Astrocyte of the cerebellum (primary cell): ENCODE measurements around the gene NUF2.

Experiments
- DNase-seq: peaks from one replicate; pipeline ENCODE4 v3.0.0-alpha.2; 2011; ENCODE audit warnings: low read depth
- H3K4me3 ChIP-seq: 2 replicates; pipeline ENCODE4 v1.5.1; 2011; ENCODE audit warnings: mild to moderate bottlenecking, low read depth, low read length, moderate library complexity
- CTCF ChIP-seq: IDR thresholded peaks from 2 replicates; pipeline ENCODE4 v1.5.1; 2012; ENCODE audit warnings: low read length, low read depth, moderate library complexity, mild to moderate bottlenecking; ENCODE audit errors: missing control alignments
- in situ Hi-C: cut with HindIII; loops from 2 replicates; pipeline ENCODE4 v1.10.0; 2017; ENCODE audit warnings: low sequenced_read_pairs

Gene NUF2

GRCh38 chr1:163365186-163365585, 43.4 kb downstream of the NUF2 start:
- no peak for DNase-seq
- in situ Hi-C loops = no loop called here
- no peak overlapping the region for H3K4me3 ChIP-seq
- no peak for TF ChIP-seq CTCF

GRCh38 chr1:163366555-163366954, 44.8 kb downstream of the NUF2 start:
- in situ Hi-C loops = no loop called here
- DNase-seq = no peak
- no peak overlapping the region for H3K4me3 ChIP-seq
- no peak for TF ChIP-seq CTCF

- DNase-seq = no peak
Measured at GRCh38 chr1:163367721-163368120, 46.0 kb downstream of the NUF2 start.

GRCh38 chr1:163372576-163372975, 50.8 kb downstream of the NUF2 start:
- in situ Hi-C loops = no loop called here
- DNase-seq = no peak
- H3K4me3 ChIP-seq = no peak overlapping the region
- TF ChIP-seq CTCF = no peak

More at GRCh38 chr1:163367721-163368120, 46.0 kb downstream of the NUF2 start:
- in situ Hi-C loops = no loop called here
- no peak overlapping the region for H3K4me3 ChIP-seq
- TF ChIP-seq CTCF = no peak

GRCh38 chr1:163378554-163378953, 56.8 kb downstream of the NUF2 start:
- in situ Hi-C loops = no loop called here
- no peak overlapping the region for H3K4me3 ChIP-seq
- no peak for DNase-seq
- TF ChIP-seq CTCF = no peak

- H3K4me3 ChIP-seq = no peak overlapping the region
- no peak for TF ChIP-seq CTCF
- in situ Hi-C loops = no loop called here
- no peak for DNase-seq
Measured at GRCh38 chr1:163379801-163380200, 58.0 kb downstream of the NUF2 start.
